Measurements from ENCODE around the gene SLC38A2. TPM values are rescaled to one million over a fixed set of nuclear protein-coding genes. Genes with fewer than 3 reads are reported as not detected.

Gene SLC38A2
- total RNA-seq, 1 experiment from 2014 or later: 381 TPM

DNA sequence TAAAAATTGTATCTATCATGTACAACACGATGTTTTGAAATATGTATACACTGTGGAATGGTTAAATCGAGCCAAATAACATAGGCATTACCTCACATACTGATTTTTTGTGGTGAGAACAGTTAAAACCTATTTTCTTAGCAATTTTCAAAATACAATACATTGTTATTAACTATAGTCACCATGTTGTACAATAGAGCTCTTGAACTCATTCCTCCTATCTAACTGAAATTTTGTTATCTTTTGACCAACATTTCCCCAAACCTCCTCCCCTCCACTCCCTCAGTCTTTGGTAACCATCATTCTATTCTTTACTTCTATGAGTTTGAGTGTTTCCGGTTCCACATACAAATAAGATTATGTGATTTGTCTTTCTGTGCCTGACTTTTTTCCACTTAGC, 6.8 kb upstream of the SLC38A2 start:
- ChIA-PET POLR2A (no interaction called here), CTCF (no interaction called here)
- Mint-ChIP-seq H3K4me3 (no peak overlapping the region), H3K9me3 (peaks cover 10% of the 10 kb centered on the region), H3K27me3 (ENCODE audit: low read depth) (no peaks in the 10 kb centered on the region; the same call in 1 of the 2 replicates), H3K4me1 (peaks cover 46% of the 10 kb centered on the region), H3K27ac (no peak overlapping the region), H3K36me3 (peaks cover 10% of the 10 kb centered on the region)
- TF ChIP-seq ELF4 (CRISPR knock-in tag; IDR thresholded peaks at IDR 0.05; ENCODE audit: low read depth) (no peak), NR1H2 (CRISPR knock-in tag; IDR thresholded peaks at IDR 0.05) (no peak), OVOL2 (CRISPR knock-in tag; IDR thresholded peaks at IDR 0.05; ENCODE audit: borderline replicate concordance) (no peak), CTCF (IDR thresholded peaks at IDR 0.05) (no peak), CREB1 (CRISPR knock-in tag; IDR thresholded peaks at IDR 0.05) (no peak)
- DNase-seq (ENCODE audit: low spot score) (no peak), ATAC-seq (no peak)

DNA sequence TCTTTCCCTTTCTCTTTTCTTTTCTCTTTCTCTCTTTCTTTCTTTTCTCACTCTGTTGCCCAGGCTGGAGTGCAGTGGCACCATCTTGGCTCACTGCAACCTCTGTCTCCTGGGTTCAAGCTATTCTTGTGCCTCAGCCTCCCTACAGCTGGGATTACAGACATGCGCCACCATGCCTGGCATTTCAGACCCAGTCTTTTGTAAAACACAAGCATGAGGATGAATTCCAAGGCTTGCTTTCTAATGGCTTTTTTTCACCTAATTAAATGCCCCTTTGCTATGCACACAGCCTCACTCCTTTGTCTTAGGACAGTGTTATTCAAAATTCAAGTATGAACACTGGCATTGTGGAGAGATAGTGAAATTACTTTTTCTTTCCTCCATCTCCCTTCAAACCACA, 6.0 kb upstream of the SLC38A2 start:
- peak overlapping the region; percentile 93 for H3K27ac Mint-ChIP-seq
- H3K4me1 Mint-ChIP-seq: peaks cover 52% of the 10 kb centered on the region
- H3K36me3 Mint-ChIP-seq: peaks cover 10% of the 10 kb centered on the region
- H3K4me3 Mint-ChIP-seq: no peak overlapping the region
- peaks cover 10% of the 10 kb centered on the region for H3K9me3 Mint-ChIP-seq
- no peaks in the 10 kb centered on the region; the same call in 1 of the 2 replicates for H3K27me3 Mint-ChIP-seq (ENCODE audit: low read depth)
- ChIA-PET POLR2A (no interaction called here), CTCF (no interaction called here)
- TF ChIP-seq MXD4 (CRISPR knock-in tag; IDR thresholded peaks at IDR 0.05; ENCODE audit: borderline replicate concordance): no peak
- no peak for TF ChIP-seq ZNF396 (CRISPR knock-in tag; IDR thresholded peaks at IDR 0.05; ENCODE audit: borderline replicate concordance)
- TF ChIP-seq TCF7 (CRISPR knock-in tag; IDR thresholded peaks at IDR 0.05; ENCODE audit: low read depth): no peak
- TF ChIP-seq ARID4B (CRISPR knock-in tag; IDR thresholded peaks at IDR 0.05; ENCODE audit: borderline replicate concordance): no peak
- no peak for TF ChIP-seq MLX (CRISPR knock-in tag; IDR thresholded peaks at IDR 0.05)
- TF ChIP-seq JAZF1 (CRISPR knock-in tag; IDR thresholded peaks at IDR 0.05): no peak
- no peak for TF ChIP-seq ZNF138 (CRISPR knock-in tag; conservative IDR thresholded peaks at IDR 0.05)
- DNase-seq (ENCODE audit: low spot score): no peak
- no peak for ATAC-seq

DNA sequence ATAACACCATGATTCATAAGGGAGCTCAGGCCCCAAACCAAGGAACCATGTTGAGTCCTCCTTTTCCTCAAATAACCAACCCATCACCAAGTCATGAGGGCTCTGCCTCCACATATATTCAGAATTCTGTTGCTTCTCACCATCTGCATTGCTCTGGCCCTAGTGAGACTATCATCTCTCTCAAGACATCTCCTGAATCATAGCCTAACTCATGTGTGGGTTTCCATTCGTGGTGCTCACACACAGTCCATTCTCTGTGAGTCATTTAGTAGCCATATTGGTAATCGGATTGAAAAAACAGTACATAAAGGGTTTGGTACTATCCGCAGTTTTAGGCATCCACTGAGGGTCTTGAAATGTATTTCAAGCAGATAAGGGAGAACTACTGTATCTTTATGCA, 5.1 kb upstream of the SLC38A2 start:
- ChIA-PET POLR2A (no interaction called here), CTCF (interaction anchor here (2.0 kb wide), 1 partner anchor 284 kb away, joined by 4 read pairs; no protein-coding TSS in a partner anchor)
- Mint-ChIP-seq H3K36me3 (peaks cover 10% of the 10 kb centered on the region), H3K9me3 (peaks cover 10% of the 10 kb centered on the region), H3K4me1 (peaks cover 51% of the 10 kb centered on the region), H3K27ac (no peak overlapping the region), H3K4me3 (no peak overlapping the region), H3K27me3 (ENCODE audit: low read depth) (no peaks in the 10 kb centered on the region; the same call in 1 of the 2 replicates)
- ATAC-seq (no peak), DNase-seq (ENCODE audit: low spot score) (no peak)
- TF ChIP-seq SOX15 (CRISPR knock-in tag; IDR thresholded peaks at IDR 0.05): no peak
- no peak for TF ChIP-seq PRRX2 (CRISPR knock-in tag; IDR thresholded peaks at IDR 0.05)
- no peak for TF ChIP-seq ZNF138 (CRISPR knock-in tag; conservative IDR thresholded peaks at IDR 0.05)
- no peak for TF ChIP-seq EMX1 (CRISPR knock-in tag; IDR thresholded peaks at IDR 0.05)
- no peak for TF ChIP-seq AR (CRISPR knock-in tag; IDR thresholded peaks at IDR 0.05)
- TF ChIP-seq USF1 (CRISPR knock-in tag; IDR thresholded peaks at IDR 0.05): no peak
- no peak for TF ChIP-seq NFYB (CRISPR knock-in tag; conservative IDR thresholded peaks at IDR 0.05; ENCODE audit: low read depth)
- TF ChIP-seq MXD4 (CRISPR knock-in tag; IDR thresholded peaks at IDR 0.05; ENCODE audit: borderline replicate concordance): no peak
- TF ChIP-seq, protein P1, sequence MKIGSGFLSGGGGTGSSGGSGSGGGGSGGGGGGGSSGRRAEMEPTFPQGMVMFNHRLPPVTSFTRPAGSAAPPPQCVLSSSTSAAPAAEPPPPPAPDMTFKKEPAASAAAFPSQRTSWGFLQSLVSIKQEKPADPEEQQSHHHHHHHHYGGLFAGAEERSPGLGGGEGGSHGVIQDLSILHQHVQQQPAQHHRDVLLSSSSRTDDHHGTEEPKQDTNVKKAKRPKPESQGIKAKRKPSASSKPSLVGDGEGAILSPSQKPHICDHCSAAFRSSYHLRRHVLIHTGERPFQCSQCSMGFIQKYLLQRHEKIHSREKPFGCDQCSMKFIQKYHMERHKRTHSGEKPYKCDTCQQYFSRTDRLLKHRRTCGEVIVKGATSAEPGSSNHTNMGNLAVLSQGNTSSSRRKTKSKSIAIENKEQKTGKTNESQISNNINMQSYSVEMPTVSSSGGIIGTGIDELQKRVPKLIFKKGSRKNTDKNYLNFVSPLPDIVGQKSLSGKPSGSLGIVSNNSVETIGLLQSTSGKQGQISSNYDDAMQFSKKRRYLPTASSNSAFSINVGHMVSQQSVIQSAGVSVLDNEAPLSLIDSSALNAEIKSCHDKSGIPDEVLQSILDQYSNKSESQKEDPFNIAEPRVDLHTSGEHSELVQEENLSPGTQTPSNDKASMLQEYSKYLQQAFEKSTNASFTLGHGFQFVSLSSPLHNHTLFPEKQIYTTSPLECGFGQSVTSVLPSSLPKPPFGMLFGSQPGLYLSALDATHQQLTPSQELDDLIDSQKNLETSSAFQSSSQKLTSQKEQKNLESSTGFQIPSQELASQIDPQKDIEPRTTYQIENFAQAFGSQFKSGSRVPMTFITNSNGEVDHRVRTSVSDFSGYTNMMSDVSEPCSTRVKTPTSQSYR (CRISPR knock-in tag; IDR thresholded peaks at IDR 0.05): no peak
